NAMALWA (cell line): Measurements from ENCODE around the gene BLM.
"Not testable (repeated sequence)": the region's sequence is repeated elsewhere in the genome, so short reads cannot be mapped to it uniquely, and the experiment has no call there.

ENCODE experiments used
- DNase-seq: peaks from one replicate; pipeline ENCODE4 v3.0.0-alpha.2; 2015; ENCODE audit warnings: low spot score

The BLM gene

GRCh38 chr15:90716976-90717821, at the start of gene BLM:
Gene BLM, plus strand, starts transcription at chr15:90717346. Its CDS starts 30,047 bp downstream, at chr15:90747393.
- peak; percentile 99 for DNase-seq

DNA sequence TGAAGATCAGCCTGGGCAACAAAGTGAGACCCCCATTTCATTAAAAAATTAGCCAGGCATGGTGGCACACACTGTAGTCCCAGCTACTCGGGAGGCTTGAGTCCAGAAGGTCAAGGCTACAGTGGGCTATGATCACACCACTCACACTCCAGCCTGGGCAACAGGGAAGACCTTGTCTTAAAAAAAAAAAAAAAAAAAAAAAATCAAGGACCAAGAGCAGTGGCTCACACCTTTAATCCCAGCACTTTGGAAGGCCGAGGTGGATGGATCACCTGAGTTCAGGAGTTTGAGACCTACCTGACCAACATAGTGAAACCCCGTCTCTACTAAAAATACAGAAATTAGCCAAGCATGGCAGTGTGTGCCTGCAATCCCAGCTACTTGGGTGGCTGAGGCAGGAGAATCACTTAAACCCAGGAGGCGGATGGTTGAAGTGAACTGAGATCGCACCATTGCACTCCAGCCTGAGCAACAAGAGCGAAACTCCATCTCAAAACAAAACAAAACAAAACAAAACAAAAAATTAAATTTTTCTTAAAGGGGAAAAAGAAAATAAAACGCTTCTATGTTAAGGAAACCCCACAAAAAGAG, 49.3 kb upstream of the BLM start:
- DNase-seq = not testable (repeated sequence)

- DNase-seq = not testable (repeated sequence)
These were observed 46.5 kb upstream of the BLM start for GRCh38 chr15:90670631-90671030.

DNA sequence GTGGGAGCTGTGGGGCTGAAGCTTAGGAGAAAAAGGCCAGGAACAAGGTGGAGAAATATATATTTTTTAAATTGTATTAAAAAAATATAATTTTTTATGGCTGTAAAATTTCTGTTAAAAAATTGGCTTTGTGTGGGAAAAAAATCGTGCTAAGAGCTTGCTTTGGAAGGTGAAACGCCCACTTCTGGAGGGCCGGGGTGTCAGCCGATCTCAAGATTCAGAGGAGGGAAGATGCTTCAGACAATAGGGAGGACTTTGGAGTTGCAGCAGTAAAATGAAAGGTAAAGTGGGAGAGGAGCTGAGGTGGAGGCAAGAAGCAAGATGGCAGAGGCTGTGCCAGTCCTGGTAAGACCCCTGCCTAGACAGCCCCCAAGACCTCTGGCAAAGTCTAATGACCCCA, 45.9 kb upstream of the BLM start:
- no peak for DNase-seq

GRCh38 chr15:90673357-90673756, 43.8 kb upstream of the BLM start:
- not testable (repeated sequence) for DNase-seq

DNA sequence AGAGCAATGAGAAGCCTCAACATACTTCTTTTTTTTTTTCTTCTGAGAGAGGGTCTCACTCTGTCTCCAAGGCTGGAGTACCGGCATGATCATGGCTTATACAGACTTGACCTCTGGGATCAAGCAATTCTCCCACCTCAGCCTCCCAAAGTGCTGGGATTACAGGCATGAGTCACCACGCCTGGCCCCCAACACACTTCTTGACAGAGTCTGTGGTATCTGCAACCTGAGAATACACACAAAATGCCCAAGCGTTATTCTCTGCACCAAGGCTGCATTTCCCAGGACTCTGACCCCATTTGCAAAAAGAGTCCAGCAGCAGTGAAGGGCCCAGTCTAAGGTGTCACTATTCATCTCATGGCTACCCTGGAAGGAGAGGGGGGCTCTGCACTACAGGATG, 42.7 kb upstream of the BLM start:
- DNase-seq = no peak

DNA sequence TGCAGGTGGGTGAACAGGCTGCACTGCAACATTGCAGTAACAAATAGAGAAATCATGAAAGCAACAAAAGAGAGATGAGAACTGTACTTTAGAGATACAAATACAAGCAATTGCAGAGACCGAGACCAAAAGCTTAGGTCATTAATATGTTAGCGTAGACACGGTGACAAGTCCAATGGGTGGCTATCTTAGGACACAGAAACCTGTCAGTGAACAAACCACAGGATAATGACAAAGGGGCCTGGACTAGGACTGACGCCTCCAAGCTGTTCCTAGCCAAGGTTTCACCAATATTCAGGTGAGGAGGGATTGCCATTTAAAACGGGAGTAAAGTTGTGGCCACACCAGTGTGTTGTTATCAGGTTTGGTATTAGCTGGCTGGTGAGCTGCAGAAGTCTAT, 41.7 kb upstream of the BLM start:
- no peak for DNase-seq

- no peak for DNase-seq
These were observed 39.0 kb upstream of the BLM start for GRCh38 chr15:90677807-90678790.

- no peak for DNase-seq
These were observed 37.2 kb upstream of the BLM start for GRCh38 chr15:90679959-90680358.

- DNase-seq = no peak
These were observed 36.7 kb upstream of the BLM start for GRCh38 chr15:90680371-90680935.

- DNase-seq = no peak
These were observed 36.1 kb upstream of the BLM start for GRCh38 chr15:90681056-90681455.

DNA sequence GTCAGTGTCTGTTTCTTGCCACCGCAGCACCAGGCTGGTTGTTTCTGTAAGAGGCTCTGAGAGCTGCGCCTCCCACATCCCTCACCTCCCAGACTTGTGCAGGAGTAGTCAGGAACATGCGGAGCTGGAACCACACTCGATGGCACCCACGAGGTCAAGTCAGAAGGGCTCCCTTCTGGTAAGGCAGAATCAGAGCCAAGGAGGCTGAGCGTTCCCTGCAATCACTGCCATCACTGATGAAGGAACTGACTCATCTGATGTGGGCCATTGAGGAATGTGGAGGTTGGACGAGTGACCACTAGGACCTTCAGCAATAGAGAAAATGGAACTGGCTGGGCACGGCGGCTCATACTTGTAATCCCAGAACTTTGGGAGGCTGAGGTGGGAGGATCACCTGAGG, 35.7 kb upstream of the BLM start:
- no peak for DNase-seq

DNA sequence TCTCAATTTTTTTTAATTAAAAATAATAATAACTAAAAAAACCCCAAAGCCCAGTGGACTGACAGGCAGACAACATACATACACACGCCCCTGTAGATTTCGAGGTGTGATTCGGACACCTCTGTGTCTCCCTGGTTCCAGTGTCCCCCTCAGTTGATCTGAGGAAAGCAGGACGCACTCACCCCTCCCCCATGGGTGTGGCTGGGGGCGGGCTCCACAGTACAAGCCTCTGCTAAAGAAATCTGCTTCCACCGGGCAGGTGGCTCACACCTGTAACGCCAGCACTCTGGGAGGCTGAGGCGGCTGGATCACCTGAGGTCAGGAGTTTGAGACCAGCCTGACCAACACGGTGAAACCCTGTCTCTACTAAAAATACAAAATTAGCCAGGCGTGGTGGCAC, 33.8 kb upstream of the BLM start:
- no peak for DNase-seq

DNA sequence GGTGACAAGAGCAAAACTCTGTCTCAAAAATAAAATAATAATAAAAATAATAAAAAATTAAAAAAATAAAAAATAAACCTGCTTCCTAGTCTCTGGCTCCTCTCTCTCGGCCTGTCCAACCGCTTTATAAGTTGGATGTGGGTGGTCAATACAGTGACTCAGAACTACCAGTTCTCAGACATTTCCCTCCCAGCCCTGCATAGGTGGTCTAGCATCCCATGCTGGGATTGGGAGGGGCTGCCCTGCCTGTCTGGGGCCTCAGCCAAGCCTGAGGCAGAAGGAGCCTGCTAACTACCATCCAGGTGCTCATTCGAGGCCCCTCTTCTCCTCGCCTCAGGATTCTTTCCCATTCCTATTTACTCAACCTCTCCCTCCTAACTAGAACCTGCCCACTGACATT, 33.3 kb upstream of the BLM start:
- DNase-seq = no peak

- DNase-seq = no peak
These were observed 32.9 kb upstream of the BLM start for GRCh38 chr15:90684281-90684680.

- DNase-seq = peak; percentile 43
These were observed 31.3 kb upstream of the BLM start for GRCh38 chr15:90685591-90686434.

DNA sequence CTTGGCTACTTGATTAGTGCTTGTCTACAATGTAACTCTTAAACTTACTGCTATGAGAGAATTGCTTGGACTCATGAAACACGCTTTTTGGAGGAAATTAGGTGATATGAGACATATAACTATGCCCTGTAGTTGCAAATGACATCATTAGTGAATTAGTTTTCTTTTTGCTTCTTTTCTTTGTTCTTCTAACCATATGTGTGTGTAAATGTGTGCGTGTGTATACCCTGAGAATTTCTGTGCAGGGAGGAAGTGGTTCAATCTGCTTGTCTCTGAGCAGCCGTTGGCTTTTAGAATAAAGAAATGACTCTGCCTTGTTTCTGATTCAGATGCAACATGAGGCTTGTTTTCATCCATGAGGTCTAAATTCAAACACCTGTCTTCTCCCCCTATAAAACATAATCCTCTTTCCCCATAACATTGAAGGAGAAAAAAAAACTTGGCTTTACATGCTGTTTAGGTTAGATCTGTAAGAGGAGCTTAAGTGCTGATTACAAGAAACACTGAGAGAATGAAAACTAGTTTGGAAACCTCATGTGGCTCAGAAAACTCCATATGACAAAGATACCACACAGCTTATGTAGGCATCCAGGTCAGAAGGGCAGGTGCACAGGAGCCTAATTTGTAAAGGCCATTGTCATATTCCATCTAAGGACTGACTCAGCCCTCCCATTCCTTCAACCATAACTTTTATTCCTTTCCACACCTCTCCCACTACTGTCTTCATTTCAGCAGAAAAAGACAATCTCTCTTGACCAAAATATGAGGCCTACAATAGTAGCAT, 30.5 kb upstream of the BLM start:
- DNase-seq = peak; percentile 52

- DNase-seq = not testable (repeated sequence)
These were observed 27.7 kb upstream of the BLM start for GRCh38 chr15:90689326-90689961.

DNA sequence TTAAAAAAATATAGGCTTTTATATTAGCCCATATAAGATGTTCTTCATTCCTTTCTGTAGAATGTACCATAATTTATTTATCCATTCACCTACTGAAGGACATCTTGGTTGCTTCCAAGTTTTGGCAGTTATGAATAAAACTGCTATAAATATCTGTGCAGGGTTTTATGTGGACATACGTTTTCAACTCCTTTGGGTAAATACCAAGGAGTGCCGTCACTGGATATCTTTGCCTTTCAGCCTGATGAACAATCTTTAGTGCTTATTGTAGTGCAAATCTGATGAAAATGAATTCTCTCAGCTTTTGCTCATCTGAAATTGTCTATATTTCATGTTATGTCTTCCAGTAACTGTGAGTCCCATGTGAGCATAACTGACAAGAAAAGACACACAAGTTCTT, 26.6 kb upstream of the BLM start:
- DNase-seq = no peak

DNA sequence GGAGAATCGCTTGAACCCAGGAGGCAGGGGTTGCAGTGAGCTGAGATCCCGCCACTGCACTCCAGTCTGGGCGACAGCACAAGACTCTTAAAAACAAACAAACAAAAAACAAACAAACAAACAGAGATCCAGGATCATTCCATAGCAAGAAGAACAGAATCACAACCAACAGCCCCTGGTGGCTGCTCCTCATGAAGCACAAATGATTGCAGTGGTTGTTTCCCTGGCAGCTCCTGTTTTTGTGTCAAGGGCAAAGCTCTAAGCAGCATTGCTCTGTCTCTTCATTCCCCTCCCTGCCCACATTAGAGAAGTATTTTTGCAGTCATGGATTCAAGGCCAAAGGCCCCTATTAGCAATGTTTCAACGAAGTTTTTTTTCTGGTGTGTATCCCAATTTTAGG, 25.8 kb upstream of the BLM start:
- no peak for DNase-seq
